Vagina (tissue), 2 donors: ENCODE measurements around the gene GRK4.

Source experiments
- CTCF ChIP-seq, 3 experiments: fragments of 450-650 bp in 2 of 3; fragments of 200-600 bp in 1 of 3; sonication (generic) in 1 of 3; IDR thresholded peaks; one replicate each; pipeline ENCODE4 v1.5.1; 2017 to 2019; ENCODE audit warnings: antibody characterized with exemption in 3 of 3, mild to moderate bottlenecking in 2 of 3, moderate library complexity in 2 of 3
- POLR2A ChIP-seq, 2 donors: fragments of 450-650 bp; IDR thresholded peaks; one replicate each; pipeline ENCODE4 v1.6.1; 2017; ENCODE audit warnings: antibody characterized with exemption in 2 of 2, mild to moderate bottlenecking in 2 of 2, moderate library complexity in 2 of 2
- POLR2AphosphoS5 ChIP-seq, 2 donors: sonication (generic); formaldehyde crosslinking; IDR thresholded peaks; one replicate each; pipeline ENCODE4 v1.9.0; 2017; ENCODE audit warnings: antibody characterized with exemption in 2 of 2, mild to moderate bottlenecking in 2 of 2, low read depth in 1 of 2; ENCODE audit not compliant: insufficient read depth in 1 of 2

- TF ChIP-seq CTCF (IDR thresholded peaks at IDR 0.05), result no peak
- TF ChIP-seq POLR2AphosphoS5 (IDR thresholded peaks at IDR 0.05; ENCODE audit: insufficient read depth in 1 of 2, low read depth in 1 of 2), result no peak
- no peak for TF ChIP-seq POLR2A (IDR thresholded peaks at IDR 0.05)
Measured at GRCh38 chr4:3062471-3062870, 99.1 kb downstream of the GRK4 start.
